ENCODE measurements around the gene APBB3.

The APBB3 gene
- long read RNA-seq, transcript APBB3-205 (12 exons, 1,455 nt), result major isoform, 6 of 24 reads
- long read RNA-seq, partial matches to known transcripts, result 12 of 24 reads
- long read RNA-seq, other reads (novel, unspliced or antisense), result 6 of 24 reads

DNA sequence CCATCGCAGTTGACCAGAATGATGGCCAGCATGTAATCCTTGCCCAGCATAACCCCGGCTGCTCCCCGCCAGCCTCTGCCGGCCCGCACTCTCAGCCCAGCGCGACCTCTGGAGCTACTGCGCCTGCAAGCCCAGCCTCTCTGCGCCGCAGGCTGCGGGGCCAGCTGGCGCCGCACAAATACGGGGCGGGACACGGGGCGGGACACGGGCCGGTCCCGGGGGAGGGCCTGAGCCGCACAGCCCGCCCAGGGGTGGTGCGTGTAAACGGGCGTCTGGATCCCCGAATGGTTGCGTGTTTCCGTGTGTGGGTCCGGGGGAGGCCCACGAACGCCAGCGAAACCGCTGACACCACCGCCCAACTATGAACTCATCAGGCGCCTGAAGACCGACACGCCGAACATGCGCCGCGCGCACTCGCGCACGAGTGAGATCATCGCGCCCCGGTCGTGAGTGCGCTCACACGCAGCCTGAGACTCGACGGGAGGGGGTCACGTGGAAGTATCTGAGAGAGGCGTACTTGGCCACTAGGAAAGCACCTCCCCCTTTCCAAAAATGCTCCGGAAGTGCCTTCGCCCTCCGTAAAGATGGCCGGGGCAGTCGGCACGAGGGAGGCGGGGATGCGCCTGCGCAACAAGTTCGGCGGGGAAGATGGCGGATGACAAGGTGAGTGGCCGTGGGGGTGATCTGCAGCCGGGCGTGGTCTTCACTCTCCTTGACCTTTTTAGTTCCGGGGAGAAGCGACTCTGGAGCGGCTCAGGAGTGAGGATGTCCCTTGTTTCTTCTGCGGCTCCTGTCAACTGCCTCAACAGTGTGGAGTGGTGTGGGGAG lies at the start of gene APBB3, which contains the start of gene SLC35A4:
APBB3 (minus strand) TSS at position 403 of the 828 bp plus-strand sequence; CDS start at position 50, 353 bp downstream.
SLC35A4 (plus strand) TSS at position 633 of the 828 bp plus-strand sequence. CDS start 2,342 bp downstream, outside the sequence.
- TF ChIP-seq, protein P1, sequence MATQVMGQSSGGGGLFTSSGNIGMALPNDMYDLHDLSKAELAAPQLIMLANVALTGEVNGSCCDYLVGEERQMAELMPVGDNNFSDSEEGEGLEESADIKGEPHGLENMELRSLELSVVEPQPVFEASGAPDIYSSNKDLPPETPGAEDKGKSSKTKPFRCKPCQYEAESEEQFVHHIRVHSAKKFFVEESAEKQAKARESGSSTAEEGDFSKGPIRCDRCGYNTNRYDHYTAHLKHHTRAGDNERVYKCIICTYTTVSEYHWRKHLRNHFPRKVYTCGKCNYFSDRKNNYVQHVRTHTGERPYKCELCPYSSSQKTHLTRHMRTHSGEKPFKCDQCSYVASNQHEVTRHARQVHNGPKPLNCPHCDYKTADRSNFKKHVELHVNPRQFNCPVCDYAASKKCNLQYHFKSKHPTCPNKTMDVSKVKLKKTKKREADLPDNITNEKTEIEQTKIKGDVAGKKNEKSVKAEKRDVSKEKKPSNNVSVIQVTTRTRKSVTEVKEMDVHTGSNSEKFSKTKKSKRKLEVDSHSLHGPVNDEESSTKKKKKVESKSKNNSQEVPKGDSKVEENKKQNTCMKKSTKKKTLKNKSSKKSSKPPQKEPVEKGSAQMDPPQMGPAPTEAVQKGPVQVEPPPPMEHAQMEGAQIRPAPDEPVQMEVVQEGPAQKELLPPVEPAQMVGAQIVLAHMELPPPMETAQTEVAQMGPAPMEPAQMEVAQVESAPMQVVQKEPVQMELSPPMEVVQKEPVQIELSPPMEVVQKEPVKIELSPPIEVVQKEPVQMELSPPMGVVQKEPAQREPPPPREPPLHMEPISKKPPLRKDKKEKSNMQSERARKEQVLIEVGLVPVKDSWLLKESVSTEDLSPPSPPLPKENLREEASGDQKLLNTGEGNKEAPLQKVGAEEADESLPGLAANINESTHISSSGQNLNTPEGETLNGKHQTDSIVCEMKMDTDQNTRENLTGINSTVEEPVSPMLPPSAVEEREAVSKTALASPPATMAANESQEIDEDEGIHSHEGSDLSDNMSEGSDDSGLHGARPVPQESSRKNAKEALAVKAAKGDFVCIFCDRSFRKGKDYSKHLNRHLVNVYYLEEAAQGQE (IDR thresholded peaks at IDR 0.05; ENCODE audit: insufficient replicate concordance, low read depth), result no peak
- TF ChIP-seq, protein P2, sequence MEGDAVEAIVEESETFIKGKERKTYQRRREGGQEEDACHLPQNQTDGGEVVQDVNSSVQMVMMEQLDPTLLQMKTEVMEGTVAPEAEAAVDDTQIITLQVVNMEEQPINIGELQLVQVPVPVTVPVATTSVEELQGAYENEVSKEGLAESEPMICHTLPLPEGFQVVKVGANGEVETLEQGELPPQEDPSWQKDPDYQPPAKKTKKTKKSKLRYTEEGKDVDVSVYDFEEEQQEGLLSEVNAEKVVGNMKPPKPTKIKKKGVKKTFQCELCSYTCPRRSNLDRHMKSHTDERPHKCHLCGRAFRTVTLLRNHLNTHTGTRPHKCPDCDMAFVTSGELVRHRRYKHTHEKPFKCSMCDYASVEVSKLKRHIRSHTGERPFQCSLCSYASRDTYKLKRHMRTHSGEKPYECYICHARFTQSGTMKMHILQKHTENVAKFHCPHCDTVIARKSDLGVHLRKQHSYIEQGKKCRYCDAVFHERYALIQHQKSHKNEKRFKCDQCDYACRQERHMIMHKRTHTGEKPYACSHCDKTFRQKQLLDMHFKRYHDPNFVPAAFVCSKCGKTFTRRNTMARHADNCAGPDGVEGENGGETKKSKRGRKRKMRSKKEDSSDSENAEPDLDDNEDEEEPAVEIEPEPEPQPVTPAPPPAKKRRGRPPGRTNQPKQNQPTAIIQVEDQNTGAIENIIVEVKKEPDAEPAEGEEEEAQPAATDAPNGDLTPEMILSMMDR (IDR thresholded peaks at IDR 0.05; ENCODE audit: insufficient read depth, low read length), result no peak
- no peak; the same call in 1 of the 2 replicates for TF ChIP-seq SPI1 (IDR thresholded peaks at IDR 0.05; ENCODE audit: borderline replicate concordance, low read depth)
- peak; percentile 89 for TF ChIP-seq POLR2AphosphoS5 (IDR thresholded peaks at IDR 0.05; ENCODE audit: low read depth)
- peak; percentile 44; the same call in 1 of the 2 replicates for TF ChIP-seq GABPA (IDR thresholded peaks at IDR 0.05; ENCODE audit: low read depth)
- Histone ChIP-seq H3K27ac (replicated peaks) (peak within 1 kb of the TSS; percentile 84), H3K27me3 (ENCODE audit: insufficient read depth, poor library complexity, severe bottlenecking) (no peaks in the 10 kb centered on the region)

DNA sequence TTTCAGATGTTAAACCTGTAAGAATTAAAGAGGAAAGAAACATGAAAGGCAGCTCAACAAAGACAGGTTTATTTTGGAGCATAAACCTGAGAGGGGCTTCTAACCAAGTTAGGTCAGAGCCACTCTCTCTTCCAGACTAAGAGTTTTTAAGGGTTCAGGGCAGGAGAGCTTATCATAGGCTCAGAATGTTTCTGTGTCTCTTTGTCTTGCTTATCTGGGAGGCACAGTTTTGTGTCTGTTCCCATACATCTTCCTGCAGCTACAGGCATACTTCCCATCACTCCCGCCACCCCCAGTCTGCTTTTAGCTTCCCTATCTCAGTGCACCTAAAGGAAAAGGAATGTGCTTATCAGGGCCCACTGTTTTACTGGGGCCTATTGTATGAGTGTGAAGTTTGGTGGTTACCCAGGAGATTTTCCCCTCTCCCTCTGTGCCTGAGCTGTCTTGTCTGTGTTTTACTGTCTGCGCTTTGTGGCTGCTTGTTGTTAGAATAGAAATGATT lies 46.7 kb upstream of the APBB3 start:
- DNase-seq (ENCODE audit: low read depth in 1 of 2, low spot score in 1 of 2), result peak in 1 of 2 experiments; percentile 53
- no peak overlapping the region for H3K4me3 ChIP-seq (replicated peaks; ENCODE audit: insufficient read depth, low read length)
- peak overlapping the region; percentile 35 for H3K27ac ChIP-seq (replicated peaks)
- TF ChIP-seq SPI1 (IDR thresholded peaks at IDR 0.05; ENCODE audit: borderline replicate concordance, low read depth) (no peak), GABPA (IDR thresholded peaks at IDR 0.05; ENCODE audit: low read depth) (no peak), POLR2AphosphoS5 (IDR thresholded peaks at IDR 0.05; ENCODE audit: low read depth) (no peak)
- TF ChIP-seq, protein P2 (IDR thresholded peaks at IDR 0.05; ENCODE audit: insufficient read depth, low read length), result no peak
- TF ChIP-seq, protein P1 (IDR thresholded peaks at IDR 0.05; ENCODE audit: insufficient replicate concordance, low read depth), result no peak
- H3K27me3 ChIP-seq (ENCODE audit: insufficient read depth, poor library complexity, severe bottlenecking), result no peaks in the 10 kb centered on the region

More for the DNA sequence above, at the start of gene APBB3, which contains the start of gene SLC35A4:
- peak within 1 kb of the TSS; percentile 69 for H3K4me3 ChIP-seq (replicated peaks; ENCODE audit: insufficient read depth, low read length)
- peak; percentile 99 for DNase-seq (ENCODE audit: low read depth in 1 of 2, low spot score in 1 of 2)

DNA sequence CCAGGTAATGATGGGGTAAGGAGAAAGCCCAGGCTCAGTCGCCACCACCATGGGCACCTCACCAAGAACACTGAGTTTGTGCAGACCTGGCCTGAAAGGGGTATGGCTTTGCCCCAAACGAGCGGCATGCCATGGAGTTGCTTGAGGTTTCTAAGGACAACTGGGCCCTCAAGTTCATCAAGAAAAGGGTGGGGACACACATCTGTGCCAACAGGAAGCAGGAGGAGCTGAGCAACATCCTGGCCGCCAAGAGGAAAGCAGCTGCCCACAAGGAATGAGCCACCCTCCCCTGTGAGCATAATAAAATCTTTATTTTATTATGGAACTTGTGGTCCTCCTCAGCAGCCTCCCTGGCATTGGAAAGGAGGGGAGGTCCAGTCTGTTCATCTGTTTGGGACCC lies 44.7 kb upstream of the APBB3 start:
- TF ChIP-seq, protein P1 (IDR thresholded peaks at IDR 0.05; ENCODE audit: insufficient replicate concordance, low read depth), result peak; percentile 8
- TF ChIP-seq SPI1 (IDR thresholded peaks at IDR 0.05; ENCODE audit: borderline replicate concordance, low read depth), result no peak
- TF ChIP-seq POLR2AphosphoS5 (IDR thresholded peaks at IDR 0.05; ENCODE audit: low read depth), result peak; percentile 80
- TF ChIP-seq, protein P2 (IDR thresholded peaks at IDR 0.05; ENCODE audit: insufficient read depth, low read length), result no peak
- no peak for TF ChIP-seq GABPA (IDR thresholded peaks at IDR 0.05; ENCODE audit: low read depth)
- Histone ChIP-seq H3K4me3 (replicated peaks; ENCODE audit: insufficient read depth, low read length) (no peak overlapping the region), H3K27ac (replicated peaks) (peak overlapping the region; percentile 78), H3K27me3 (ENCODE audit: insufficient read depth, poor library complexity, severe bottlenecking) (no peaks in the 10 kb centered on the region)
- DNase-seq (ENCODE audit: low read depth in 1 of 2, low spot score in 1 of 2), result peak; percentile 62 to 79
